ENCODE data around the gene ENO2. TPM values are rescaled to one million over a fixed set of nuclear protein-coding genes. Genes with fewer than 3 reads are reported as not detected.

Gene ENO2
- total RNA-seq, 2 donors from 2014 or later: 9.7 to 36.9 TPM

GRCh38 chr12:6960593-6961277 is 46.4 kb downstream of the ENO2 start:
- H3K9me3 ChIP-seq: no peaks in the 10 kb centered on the region
- DNase-seq (ENCODE audit: low spot score): no peak
- no peak for TF ChIP-seq CTCF (IDR thresholded peaks at IDR 0.05)
- H3K36me3 ChIP-seq: peaks cover 6% of the 10 kb centered on the region
- no peaks in the 10 kb centered on the region for H3K27me3 ChIP-seq
- H3K4me1 ChIP-seq: peaks cover 0 to 51% of the 10 kb centered on the region in 2 donors
- H3K4me3 ChIP-seq: no peak overlapping the region
- peak overlapping the region; percentile 67 to 74 for H3K27ac ChIP-seq

GRCh38 chr12:6961278-6961694 is 46.9 kb downstream of the ENO2 start:
- H3K27me3 ChIP-seq: no peaks in the 10 kb centered on the region
- peak overlapping the region; percentile 67 to 74 for H3K27ac ChIP-seq
- DNase-seq (ENCODE audit: low spot score): peak; percentile 79
- H3K9me3 ChIP-seq: no peaks in the 10 kb centered on the region
- peaks cover 0 to 51% of the 10 kb centered on the region in 2 donors for H3K4me1 ChIP-seq
- TF ChIP-seq CTCF (IDR thresholded peaks at IDR 0.05): no peak
- H3K36me3 ChIP-seq: peaks cover 12% of the 10 kb centered on the region
- H3K4me3 ChIP-seq: peak overlapping the region in 1 of 2 donors; percentile 27

DNA sequence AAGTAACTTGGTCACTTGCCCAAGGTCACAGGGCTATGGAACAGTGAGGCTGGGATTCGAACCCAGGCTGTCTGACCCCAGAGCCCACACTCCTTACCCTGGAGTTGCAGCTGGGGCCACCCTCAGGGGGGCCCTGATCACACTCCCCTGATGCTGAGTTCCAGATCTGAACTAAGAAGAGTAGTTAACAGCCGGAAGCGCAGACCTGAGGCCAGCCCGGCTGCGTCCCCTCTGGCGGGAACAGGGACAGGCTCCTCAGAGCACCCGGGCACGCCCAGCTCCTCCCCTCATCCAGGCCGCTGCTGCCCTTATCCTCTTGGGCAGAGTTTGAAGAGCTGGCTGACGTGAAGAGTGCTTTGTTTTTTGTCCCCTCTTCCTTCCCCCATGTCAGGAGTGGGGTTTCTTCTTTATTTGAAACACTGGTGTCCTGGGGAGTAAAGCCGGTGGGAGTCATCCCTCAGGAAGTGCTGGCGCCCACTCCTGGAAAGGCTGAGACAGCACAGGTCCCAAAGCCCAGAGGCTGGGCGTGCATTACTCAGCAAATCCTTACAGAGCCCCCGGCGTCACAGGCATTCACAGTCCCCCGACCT is 47.4 kb downstream of the ENO2 start:
- peaks cover 17% of the 10 kb centered on the region for H3K36me3 ChIP-seq
- H3K27ac ChIP-seq: peak overlapping the region; percentile 67 to 74
- H3K9me3 ChIP-seq: no peaks in the 10 kb centered on the region
- peak; percentile 86 for DNase-seq (ENCODE audit: low spot score)
- peaks cover 0 to 51% of the 10 kb centered on the region in 2 donors for H3K4me1 ChIP-seq
- peak overlapping the region in 1 of 2 donors; percentile 27 for H3K4me3 ChIP-seq
- TF ChIP-seq CTCF (IDR thresholded peaks at IDR 0.05): peak; percentile 41 to 53
- H3K27me3 ChIP-seq: no peaks in the 10 kb centered on the region

DNA sequence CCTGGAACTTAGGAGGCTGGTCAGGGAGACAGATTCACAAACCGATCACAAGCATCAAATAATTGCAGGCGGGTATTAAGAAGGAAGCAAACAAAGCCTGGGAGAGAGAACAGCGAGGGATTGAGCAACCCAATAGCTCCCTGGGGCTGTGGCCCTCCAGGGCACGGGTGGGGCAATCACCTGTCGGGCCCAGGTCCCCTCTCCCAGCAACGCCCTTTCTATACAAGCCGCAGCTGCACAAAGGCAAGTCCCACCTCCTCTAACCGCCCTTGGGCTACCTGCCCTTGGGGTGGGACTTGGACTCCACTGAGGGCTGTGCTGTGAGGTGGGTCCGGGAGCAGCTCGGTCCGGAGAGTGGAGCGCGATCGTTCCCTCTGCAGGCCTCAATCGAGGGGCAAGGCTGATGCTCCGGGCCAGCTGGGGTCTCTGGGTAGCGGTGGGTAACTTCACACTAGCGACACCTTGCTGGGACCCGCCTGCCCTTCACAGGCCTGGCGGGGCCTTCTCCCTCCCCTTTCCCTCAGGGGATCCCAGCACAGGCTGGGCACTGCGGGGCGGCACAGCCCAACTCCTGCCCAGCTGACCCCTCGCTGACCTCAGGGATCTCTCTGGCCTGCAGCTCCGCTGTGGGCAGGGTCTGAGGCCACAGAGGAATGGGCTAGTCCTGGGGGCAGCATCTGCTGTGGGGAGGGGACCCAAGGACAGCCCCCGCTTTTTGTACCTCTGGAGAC is 48.1 kb downstream of the ENO2 start:
- Histone ChIP-seq H3K27me3 (no peaks in the 10 kb centered on the region), H3K27ac (peak overlapping the region; percentile 67 to 74), H3K4me1 (peaks cover 0 to 51% of the 10 kb centered on the region in 2 donors), H3K36me3 (peaks cover 23% of the 10 kb centered on the region), H3K4me3 (peak overlapping the region in 1 of 2 donors; percentile 27), H3K9me3 (no peaks in the 10 kb centered on the region)
- TF ChIP-seq CTCF (IDR thresholded peaks at IDR 0.05): no peak
- no peak for DNase-seq (ENCODE audit: low spot score)

DNA sequence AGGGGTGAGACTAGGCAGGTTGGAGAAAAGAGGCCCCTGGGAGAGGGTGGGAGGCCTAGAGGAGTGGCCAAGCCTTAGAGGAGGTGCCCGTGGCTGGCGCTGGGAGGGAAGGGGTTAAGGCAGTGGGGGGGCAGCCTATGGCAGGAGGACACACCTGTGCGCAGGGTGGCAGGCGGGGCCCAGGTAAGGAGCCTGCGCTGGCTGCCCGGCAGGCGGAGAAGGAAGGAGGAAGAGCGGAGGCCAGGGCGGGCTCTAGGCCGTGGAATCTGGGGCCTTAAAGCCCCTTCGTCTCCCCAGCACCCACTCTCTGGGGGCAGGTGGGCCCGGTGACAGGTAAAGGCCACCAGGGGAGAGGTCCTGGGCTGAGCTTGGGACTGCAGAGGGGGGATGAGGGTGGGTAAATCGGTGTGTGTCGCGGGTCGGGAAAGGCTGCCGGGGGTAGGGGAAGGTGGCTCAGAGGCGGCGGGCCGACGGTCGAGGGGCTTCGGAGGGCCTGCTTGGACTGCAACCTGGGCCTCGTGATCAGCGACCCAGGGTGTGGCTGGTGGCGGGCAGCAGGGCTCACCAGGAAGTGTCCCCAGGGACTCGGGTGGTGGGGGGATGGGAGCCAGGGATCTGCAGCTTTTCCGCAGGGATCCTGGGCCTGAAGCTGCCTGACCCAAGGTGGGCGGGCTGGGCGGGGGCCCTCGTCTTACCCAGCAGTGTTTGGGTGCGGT is 48.8 kb downstream of the ENO2 start:
- no peaks in the 10 kb centered on the region for H3K27me3 ChIP-seq
- H3K9me3 ChIP-seq: no peaks in the 10 kb centered on the region
- no peak overlapping the region for H3K4me3 ChIP-seq
- H3K36me3 ChIP-seq: peaks cover 31% of the 10 kb centered on the region
- no peak for DNase-seq (ENCODE audit: low spot score)
- no peak overlapping the region for H3K27ac ChIP-seq
- no peak for TF ChIP-seq CTCF (IDR thresholded peaks at IDR 0.05)
- H3K4me1 ChIP-seq: peaks cover 0 to 52% of the 10 kb centered on the region in 2 donors

Data from right atrium auricular region (tissue), 2 donors.